GM12878 (cell line): Measurements from ENCODE around the gene BMP2K. TPM values are rescaled to one million over a fixed set of nuclear protein-coding genes. Genes with fewer than 3 reads are reported as not detected.

ENCODE experiments used
- ATAC-seq: fragments of 200-7000 bp; cut with Tn5 transposase; 3 replicates; pipeline ENCODE4 v1.9.1; 2020; ENCODE audit warnings: mild to moderate bottlenecking, moderate library complexity
- BruUV-seq: library from RNA; stranded (reverse); fragments of 400-500 nt; replicated peaks from 2 replicates; lab custom pipeline; 2021; lab: Mats Ljungman, UMichigan
- CTCF ChIA-PET: fragments of 300-600 bp; sonication (Branson Sonifier 250); formaldehyde crosslinking; extraction: SDS; loops from one replicate; lab custom pipeline; 2021; ENCODE audit warnings: inconsistent platforms; lab: Yijun Ruan, JAX
- POLR2A ChIA-PET: fragments of 350-600 bp; formaldehyde crosslinking; extraction: SDS; loops from one replicate; lab custom pipeline; 2021; ENCODE audit warnings: inconsistent platforms; lab: Charles Lee
- RAD21 ChIA-PET: fragments of 300-600 bp; sonication (Branson Sonifier 250); formaldehyde crosslinking; loops from one replicate; lab custom pipeline; 2023; ENCODE audit warnings: antibody characterized with exemption; ENCODE audit not compliant: unreplicated experiment; lab: Charles Lee
- SMC1A ChIA-PET: fragments of 300-600 bp; sonication (Branson Sonifier 250); formaldehyde crosslinking; loops from one replicate; lab custom pipeline; 2023; ENCODE audit not compliant: unreplicated experiment, uncharacterized antibody; lab: Charles Lee
- DNase-seq: peaks from one replicate; pipeline ENCODE4 v3.0.0-alpha.2; 2011; ENCODE audit warnings: low read depth, low spot score
- FAIRE-seq: peaks from 3 replicates; lab custom pipeline; 2011; peaks lifted over from hg19 to GRCh38; lab: Jason Lieb, UNC
- H2AFZ ChIP-seq: 2 replicates; pipeline ENCODE4 v1.6.0; 2011; ENCODE audit warnings: low read depth, low read length, control low read depth; ENCODE audit not compliant: control insufficient read depth
- H3K27ac ChIP-seq: 2 replicates; pipeline ENCODE4 v1.5.1; 2011; ENCODE audit warnings: control low read depth; ENCODE audit not compliant: control insufficient read depth, insufficient read depth
- H3K27me3 ChIP-seq, 2 experiments: replicated peaks in 1 of 2; 2 replicates each; pipeline versions ENCODE4 v1.6.0 to v1.6.1; 2011; ENCODE audit warnings: low read length in 1 of 2; ENCODE audit not compliant: control insufficient read depth in 2 of 2, insufficient read depth in 2 of 2
- H3K36me3 ChIP-seq, 2 experiments: 2 replicates each; pipeline ENCODE4 v1.5.1; 2011; ENCODE audit warnings: low read length in 1 of 2; ENCODE audit not compliant: control insufficient read depth in 2 of 2, insufficient read depth in 2 of 2
- H3K4me1 ChIP-seq: 2 replicates; pipeline ENCODE4 v1.6.1; 2011; ENCODE audit warnings: mild to moderate bottlenecking, low read length, moderate library complexity, mixed read lengths; ENCODE audit not compliant: control insufficient read depth, insufficient read depth
- H3K4me2 ChIP-seq: 2 replicates; pipeline ENCODE4 v1.6.0; 2011; ENCODE audit warnings: control low read depth; ENCODE audit not compliant: control insufficient read depth, insufficient read depth
- H3K4me3 ChIP-seq: fragments of 200-600 bp; sonication (generic); 2 replicates; pipeline ENCODE4 v1.5.1; 2016
- H3K79me2 ChIP-seq: 2 replicates; pipeline ENCODE4 v1.6.0; 2011; ENCODE audit warnings: low read length; ENCODE audit not compliant: control insufficient read depth, insufficient read depth
- H3K9ac ChIP-seq: 2 replicates; pipeline ENCODE4 v1.8.0; 2011; ENCODE audit warnings: low read length, control low read depth, mixed read lengths; ENCODE audit not compliant: control insufficient read depth, insufficient read depth
- H3K9me3 ChIP-seq: replicated peaks from 3 replicates; pipeline ENCODE4 v1.5.1; 2011; ENCODE audit warnings: mild to moderate bottlenecking, low read length; ENCODE audit not compliant: control insufficient read depth, insufficient read depth
- H4K20me1 ChIP-seq: 2 replicates; pipeline ENCODE4 v1.6.0; 2011; ENCODE audit not compliant: control insufficient read depth, insufficient read depth
- BACH1 ChIP-seq: fragments of 450-650 bp; IDR thresholded peaks from 2 replicates; pipeline ENCODE4 v1.6.1; 2017; ENCODE audit warnings: mild to moderate bottlenecking, borderline replicate concordance
- CHD4 ChIP-seq: fragments of 200-600 bp; sonication (generic); IDR thresholded peaks from 2 replicates; pipeline ENCODE4 v1.6.1; 2016; ENCODE audit warnings: mild to moderate bottlenecking
- DPF2 ChIP-seq: fragments of 450-650 bp; IDR thresholded peaks from 2 replicates; pipeline ENCODE4 v1.6.1; 2017; ENCODE audit warnings: mild to moderate bottlenecking
- MLLT1 ChIP-seq: fragments of 450-650 bp; IDR thresholded peaks from 2 replicates; pipeline ENCODE4 v1.6.1; 2016; ENCODE audit warnings: mild to moderate bottlenecking
- MTA3 ChIP-seq: IDR thresholded peaks from 2 replicates; pipeline ENCODE4 v1.6.1; 2012; ENCODE audit warnings: low read length, inconsistent platforms, borderline replicate concordance
- MYB ChIP-seq: fragments of 150-350 bp; IDR thresholded peaks from 2 replicates; pipeline ENCODE4 v1.6.1; 2014; ENCODE audit warnings: mild to moderate bottlenecking, low read depth, low read length, borderline replicate concordance
- MYC ChIP-seq: IDR thresholded peaks from 2 replicates; pipeline ENCODE4 v1.6.1; 2011; ENCODE audit warnings: mild to moderate bottlenecking, low read length, moderate library complexity, inconsistent platforms; ENCODE audit not compliant: insufficient read depth, insufficient replicate concordance, insufficient read length, severe bottlenecking
- PAX5 ChIP-seq: IDR thresholded peaks from 2 replicates; pipeline ENCODE4 v1.6.1; 2011; ENCODE audit warnings: low read depth, low read length, borderline replicate concordance
- PRDM15 ChIP-seq: fragments of 450-650 bp; formaldehyde crosslinking; IDR thresholded peaks from 2 replicates; pipeline ENCODE4 v1.4.0; 2020; ENCODE audit warnings: mild to moderate bottlenecking, moderate library complexity
- SIX5 ChIP-seq: IDR thresholded peaks from 2 replicates; pipeline ENCODE4 v1.6.1; 2011; ENCODE audit warnings: mild to moderate bottlenecking, low read depth, low read length, moderate library complexity; ENCODE audit not compliant: severe bottlenecking
- TCF7 ChIP-seq: IDR thresholded peaks from 2 replicates; pipeline ENCODE4 v1.6.1; 2014; ENCODE audit warnings: antibody characterized with exemption, borderline replicate concordance
- ZBTB11 ChIP-seq: fragments of 450-650 bp; formaldehyde crosslinking; IDR thresholded peaks from 2 replicates; pipeline ENCODE4 v1.5.0; 2022; ENCODE audit warnings: mild to moderate bottlenecking, missing genetic modification characterization
- ZBTB33 ChIP-seq: fragments of 450-650 bp; IDR thresholded peaks from 2 replicates; pipeline ENCODE4 v1.6.1; 2017; ENCODE audit warnings: mild to moderate bottlenecking
- WGBS: methylation state at CpG from one replicate; pipeline ENCODE4 v1.1.6; 2016; ENCODE audit warnings: low lambda C conversion rate; ENCODE audit not compliant: insufficient replicate concordance, insufficient coverage; ENCODE audit errors: missing lambda C conversion rate; 5-methylcytosine and 5-hydroxymethylcytosine counted together
- in situ Hi-C: fragments of 300-500 bp; cut with MboI; formaldehyde crosslinking; loops from 9 replicates; pipeline ENCODE4 v1.14.3; 2018; ENCODE audit warnings: mixed read lengths
- intact Hi-C: fragments of 100-400 bp; cut with micrococcal nuclease; formaldehyde crosslinking; loops from one replicate; pipeline ENCODE4 v1.14.2; 2022; ENCODE audit not compliant: unreplicated experiment
- polyA plus RNA-seq, 11 experiments: library from polyadenylated mRNA; depleted of rRNA in 4 of 11; unstranded in 6 of 11; stranded (reverse) in 5 of 11; fragments of >200 nt; fragmentation: Nextera tagmentation in 4 of 11; fragmentation: Illumina TruSeq in 1 of 11; extraction: Ambion mirVana in 4 of 11; extraction: Trizol in 1 of 11; gene quantifications; 1 replicate in 1 of 11; 2 replicates in 10 of 11; pipeline versions ENCODE4 v1.2.1 to v1.2.3, GENCODE V29; 2011 to 2016; ENCODE audit warnings: inconsistent platforms in 2 of 11, missing spikeins in 2 of 11, low read depth in 1 of 11
- total RNA-seq, 4 experiments: library from RNA; depleted of rRNA in 3 of 4; stranded (reverse); fragments of >200 nt in 3 of 4; fragmentation: Illumina TruSeq in 1 of 4; extraction: Trizol in 1 of 4; gene quantifications; 2 replicates each; pipeline versions ENCODE4 v1.2.1 to v1.2.3, GENCODE V29; 2013 to 2021

BMP2K gene
- total and polyA plus RNA-seq, 10 of the 15 experiments (the other 5 are each of a cell fraction or from before 2014, with no cell fraction given), result 3.3 to 84.6 (median 24.8) TPM

- SMC1A ChIA-PET, result interaction anchor here (1.4 kb wide), 1 partner anchor 337 kb away, joined by 3 read pairs; no protein-coding TSS in a partner anchor
- DNase-seq (no peak), ATAC-seq (no peak), FAIRE-seq (no peak)
- POLR2A ChIA-PET, result no interaction called here
- WGBS, result 16% methylated on average over 3 of the region's 3 CpGs
- BruUV-seq, result no TSS peak
- no peak overlapping the region for H3K9ac ChIP-seq
- no peak overlapping the region for H2AFZ ChIP-seq
- no peaks in the 10 kb centered on the region for H4K20me1 ChIP-seq
- no peak overlapping the region for H3K27ac ChIP-seq
- no peaks in the 10 kb centered on the region for H3K79me2 ChIP-seq
- CTCF ChIA-PET, result no interaction called here
- RAD21 ChIA-PET, result no interaction called here
- intact Hi-C loops, result no loop called here
- H3K9me3 ChIP-seq, result no peaks in the 10 kb centered on the region
- no peaks in the 10 kb centered on the region for H3K4me1 ChIP-seq
- no peaks in the 10 kb centered on the region for H3K36me3 ChIP-seq
- no peaks in the 10 kb centered on the region for H3K27me3 ChIP-seq
- no peak overlapping the region for H3K4me2 ChIP-seq
- no peak overlapping the region for H3K4me3 ChIP-seq
- in situ Hi-C loops, result no loop called here
- no peak for TF ChIP-seq SIX5
- no peak for TF ChIP-seq TCF7
- no peak for TF ChIP-seq PAX5
- no peak for TF ChIP-seq PRDM15
- TF ChIP-seq ZBTB11 (CRISPR knock-in tag), result no peak
- no peak for TF ChIP-seq CHD4
- TF ChIP-seq BACH1, result no peak
- no peak for TF ChIP-seq DPF2
- no peak for TF ChIP-seq MYB
- TF ChIP-seq MYC, result no peak
- no peak for TF ChIP-seq MTA3
- TF ChIP-seq ZBTB33, result no peak
- TF ChIP-seq MLLT1, result no peak
Observed at GRCh38 chr4:78960926-78961325, 184.8 kb downstream of the BMP2K start.
